ENCODE data around the gene NAA38.
"Not testable (repeated sequence)": the region's sequence is repeated elsewhere in the genome, so short reads cannot be mapped to it uniquely, and the experiment has no call there.

NAA38 gene

GRCh38 chr17:7882629-7883028 is 25.3 kb upstream of the NAA38 start:
- FAIRE-seq, result peak; percentile 58
- TF ChIP-seq POU2F2 (IDR thresholded peaks at IDR 0.05; ENCODE audit: low read depth, low read length), result no peak
- TF ChIP-seq POLR2AphosphoS5 (IDR thresholded peaks at IDR 0.05; ENCODE audit: low read depth, low read length), result no peak
- no peak for TF ChIP-seq TAF1 (IDR thresholded peaks at IDR 0.05; ENCODE audit: low read depth, low read length)
- no peak for TF ChIP-seq POLR2A (IDR thresholded peaks at IDR 0.05; ENCODE audit: low read depth, low read length)
- TF ChIP-seq SPI1 (IDR thresholded peaks at IDR 0.05; ENCODE audit: low read depth, low read length), result no peak
- no peak for TF ChIP-seq PAX5 (IDR thresholded peaks at IDR 0.05; ENCODE audit: insufficient read depth, low read length, severe bottlenecking)
- DNase-seq (ENCODE audit: insufficient read length, low spot score), result no peak

- peak; percentile 70 for FAIRE-seq
- no peak for DNase-seq (ENCODE audit: insufficient read length, low spot score)
- no peak for TF ChIP-seq POLR2A (IDR thresholded peaks at IDR 0.05; ENCODE audit: low read depth, low read length)
- no peak for TF ChIP-seq TAF1 (IDR thresholded peaks at IDR 0.05; ENCODE audit: low read depth, low read length)
- no peak for TF ChIP-seq PAX5 (IDR thresholded peaks at IDR 0.05; ENCODE audit: insufficient read depth, low read length, severe bottlenecking)
- TF ChIP-seq POLR2AphosphoS5 (IDR thresholded peaks at IDR 0.05; ENCODE audit: low read depth, low read length), result no peak
- no peak for TF ChIP-seq POU2F2 (IDR thresholded peaks at IDR 0.05; ENCODE audit: low read depth, low read length)
- TF ChIP-seq SPI1 (IDR thresholded peaks at IDR 0.05; ENCODE audit: low read depth, low read length), result no peak
Observed at GRCh38 chr17:7882068-7882467, 24.7 kb upstream of the NAA38 start.

- no peak for FAIRE-seq
- DNase-seq (ENCODE audit: insufficient read length, low spot score), result no peak
- TF ChIP-seq POU2F2 (IDR thresholded peaks at IDR 0.05; ENCODE audit: low read depth, low read length) (no peak), POLR2A (IDR thresholded peaks at IDR 0.05; ENCODE audit: low read depth, low read length) (no peak), POLR2AphosphoS5 (IDR thresholded peaks at IDR 0.05; ENCODE audit: low read depth, low read length) (no peak)
Observed at GRCh38 chr17:7881276-7882054, 24.1 kb upstream of the NAA38 start.

GRCh38 chr17:7880076-7880868 is 22.9 kb upstream of the NAA38 start:
- TF ChIP-seq SPI1 (IDR thresholded peaks at IDR 0.05; ENCODE audit: low read depth, low read length), result peak; percentile 75
- TF ChIP-seq POLR2AphosphoS5 (IDR thresholded peaks at IDR 0.05; ENCODE audit: low read depth, low read length), result no peak
- no peak for TF ChIP-seq PAX5 (IDR thresholded peaks at IDR 0.05; ENCODE audit: insufficient read depth, low read length, severe bottlenecking)
- no peak for TF ChIP-seq TAF1 (IDR thresholded peaks at IDR 0.05; ENCODE audit: low read depth, low read length)
- no peak for FAIRE-seq
- no peak for DNase-seq (ENCODE audit: insufficient read length, low spot score)

- TF ChIP-seq TAF1 (IDR thresholded peaks at IDR 0.05; ENCODE audit: low read depth, low read length) (no peak), SPI1 (IDR thresholded peaks at IDR 0.05; ENCODE audit: low read depth, low read length) (no peak), POLR2AphosphoS5 (IDR thresholded peaks at IDR 0.05; ENCODE audit: low read depth, low read length) (no peak), PAX5 (IDR thresholded peaks at IDR 0.05; ENCODE audit: insufficient read depth, low read length, severe bottlenecking) (no peak), POLR2A (IDR thresholded peaks at IDR 0.05; ENCODE audit: low read depth, low read length) (no peak), POU2F2 (IDR thresholded peaks at IDR 0.05; ENCODE audit: low read depth, low read length) (no peak)
- DNase-seq (ENCODE audit: insufficient read length, low spot score) (no peak), FAIRE-seq (no peak)
Observed at GRCh38 chr17:7878234-7878633, 20.9 kb upstream of the NAA38 start.

- no peak for DNase-seq (ENCODE audit: insufficient read length, low spot score)
- peak; percentile 59 for FAIRE-seq
- no peak for TF ChIP-seq PAX5 (IDR thresholded peaks at IDR 0.05; ENCODE audit: insufficient read depth, low read length, severe bottlenecking)
- no peak for TF ChIP-seq POU2F2 (IDR thresholded peaks at IDR 0.05; ENCODE audit: low read depth, low read length)
- TF ChIP-seq POLR2A (IDR thresholded peaks at IDR 0.05; ENCODE audit: low read depth, low read length), result no peak
- no peak for TF ChIP-seq TAF1 (IDR thresholded peaks at IDR 0.05; ENCODE audit: low read depth, low read length)
- TF ChIP-seq POLR2AphosphoS5 (IDR thresholded peaks at IDR 0.05; ENCODE audit: low read depth, low read length), result no peak
- no peak for TF ChIP-seq SPI1 (IDR thresholded peaks at IDR 0.05; ENCODE audit: low read depth, low read length)
Observed at GRCh38 chr17:7875804-7876370, 18.5 kb upstream of the NAA38 start.

- FAIRE-seq (no peak), DNase-seq (ENCODE audit: insufficient read length, low spot score) (no peak)
- TF ChIP-seq SPI1 (IDR thresholded peaks at IDR 0.05; ENCODE audit: low read depth, low read length) (no peak), PAX5 (IDR thresholded peaks at IDR 0.05; ENCODE audit: insufficient read depth, low read length, severe bottlenecking) (no peak), POLR2A (IDR thresholded peaks at IDR 0.05; ENCODE audit: low read depth, low read length) (no peak), TAF1 (IDR thresholded peaks at IDR 0.05; ENCODE audit: low read depth, low read length) (no peak), POLR2AphosphoS5 (IDR thresholded peaks at IDR 0.05; ENCODE audit: low read depth, low read length) (no peak), POU2F2 (IDR thresholded peaks at IDR 0.05; ENCODE audit: low read depth, low read length) (no peak)
Observed at GRCh38 chr17:7873051-7873450, 15.7 kb upstream of the NAA38 start.

- TF ChIP-seq POLR2A (IDR thresholded peaks at IDR 0.05; ENCODE audit: low read depth, low read length) (no peak), POLR2AphosphoS5 (IDR thresholded peaks at IDR 0.05; ENCODE audit: low read depth, low read length) (no peak), SPI1 (IDR thresholded peaks at IDR 0.05; ENCODE audit: low read depth, low read length) (no peak), PAX5 (IDR thresholded peaks at IDR 0.05; ENCODE audit: insufficient read depth, low read length, severe bottlenecking) (no peak), POU2F2 (IDR thresholded peaks at IDR 0.05; ENCODE audit: low read depth, low read length) (no peak)
- FAIRE-seq, result no peak
- no peak for DNase-seq (ENCODE audit: insufficient read length, low spot score)
Observed at GRCh38 chr17:7867881-7868329, 10.5 kb upstream of the NAA38 start.

GRCh38 chr17:7864995-7865650 is 7.8 kb upstream of the NAA38 start:
- FAIRE-seq, result no peak
- TF ChIP-seq POU2F2 (IDR thresholded peaks at IDR 0.05; ENCODE audit: low read depth, low read length) (no peak), POLR2AphosphoS5 (IDR thresholded peaks at IDR 0.05; ENCODE audit: low read depth, low read length) (no peak), SPI1 (IDR thresholded peaks at IDR 0.05; ENCODE audit: low read depth, low read length) (no peak)
- no peak for DNase-seq (ENCODE audit: insufficient read length, low spot score)

GRCh38 chr17:7864384-7864783 is 7.0 kb upstream of the NAA38 start:
- not testable (repeated sequence) for FAIRE-seq; DNase-seq (ENCODE audit: insufficient read length, low spot score)
